K562 (cell line): ENCODE data around the gene RASIP1. TPM values are rescaled to one million over a fixed set of nuclear protein-coding genes. Genes with fewer than 3 reads are reported as not detected.
A peak's percentile ranks its signal among the peaks of the same experiment; 100 is the strongest.

Source experiments
- ATAC-seq: fragments of 200-7000 bp; cut with Tn5 transposase; 3 replicates; pipeline ENCODE4 v1.9.1; 2020; ENCODE audit warnings: moderate library complexity
- BruUV-seq: library from RNA; stranded (reverse); fragments of 400-500 nt; replicated peaks from 2 replicates; lab custom pipeline; 2021; lab: Mats Ljungman, UMichigan
- CTCF ChIA-PET: fragments of 300-600 bp; formaldehyde crosslinking; extraction: SDS; loops from one replicate; lab custom pipeline; 2021; ENCODE audit warnings: low intra/inter-chr PET ratio; lab: Yijun Ruan, JAX
- POLR2A ChIA-PET: fragments of 300-600, 350-650 bp; sonication (Branson Sonifier 250); formaldehyde crosslinking; extraction: SDS; loops from one replicate; lab custom pipeline; 2021; ENCODE audit warnings: antibody characterized with exemption, inconsistent platforms; lab: Yijun Ruan, JAX
- DNase-seq, 4 experiments: peaks; one replicate each; pipeline versions ENCODE4 v3.0.0 to v3.0.0-alpha.2; 2011 to 2018; ENCODE audit warnings: low spot score in 3 of 4, mixed read lengths in 3 of 4; ENCODE audit errors: extremely low read depth in 1 of 4
- FAIRE-seq: peaks from 2 replicates; lab custom pipeline; 2011; peaks lifted over from hg19 to GRCh38; lab: Jason Lieb, UNC
- H2AFZ ChIP-seq: 2 replicates; pipeline ENCODE4 v1.6.0; 2011; ENCODE audit warnings: low read depth, low read length, control low read depth, inconsistent platforms
- H3K27ac ChIP-seq: fragments of 200-600 bp; 3 replicates; pipeline ENCODE4 v1.8.0; 2011; ENCODE audit warnings: low read depth, mild to moderate bottlenecking, control low read depth, inconsistent platforms, low read length, moderate library complexity, mixed read lengths; ENCODE audit errors: extremely low read depth
- H3K27me3 ChIP-seq, 2 experiments: fragments of 300-600 bp in 1 of 2; 2 replicates in 1 of 2; 3 replicates in 1 of 2; pipeline versions ENCODE4 v1.6.0 to v1.8.0; 2011; ENCODE audit warnings: inconsistent platforms in 2 of 2, low read length in 2 of 2, mild to moderate bottlenecking in 1 of 2, mixed read lengths in 1 of 2, moderate library complexity in 1 of 2; ENCODE audit not compliant: control insufficient read depth in 2 of 2, insufficient read depth in 2 of 2
- H3K36me3 ChIP-seq: fragments of 300-600 bp; 3 replicates; pipeline ENCODE4 v1.8.0; 2011; ENCODE audit warnings: mild to moderate bottlenecking, low read length, inconsistent platforms; ENCODE audit not compliant: control insufficient read depth, insufficient read depth
- H3K4me1 ChIP-seq, 2 experiments: fragments of 200-600 bp in 1 of 2; replicated peaks in 1 of 2; 2 replicates in 1 of 2; 3 replicates in 1 of 2; pipeline versions ENCODE4 v1.5.1 to v1.8.0; 2011; ENCODE audit warnings: inconsistent platforms in 2 of 2, low read length in 2 of 2, mild to moderate bottlenecking in 1 of 2, mixed read lengths in 1 of 2, moderate library complexity in 1 of 2; ENCODE audit not compliant: control insufficient read depth in 2 of 2, insufficient read depth in 2 of 2
- H3K4me2 ChIP-seq: 2 replicates; pipeline ENCODE4 v1.6.1; 2011; ENCODE audit warnings: low read length, control low read depth, inconsistent platforms, mixed read lengths; ENCODE audit not compliant: insufficient read depth
- H3K4me3 ChIP-seq: fragments of 200-600 bp; sonication (generic), shearing (Covaris generic); 2 replicates; pipeline ENCODE4 v1.5.1; 2016; ENCODE audit warnings: control low read depth, inconsistent platforms
- H3K79me2 ChIP-seq: fragments of 200-600 bp; 3 replicates; pipeline ENCODE4 v1.8.0; 2011; ENCODE audit warnings: low read length, inconsistent platforms; ENCODE audit not compliant: control insufficient read depth, insufficient read depth
- H3K9ac ChIP-seq, 2 experiments: 2 replicates each; pipeline versions ENCODE4 v1.6.0 to v1.6.1; 2011; ENCODE audit warnings: low read depth in 2 of 2, low read length in 2 of 2, control low read depth in 1 of 2, inconsistent platforms in 1 of 2, mild to moderate bottlenecking in 1 of 2, mixed read lengths in 1 of 2; ENCODE audit not compliant: insufficient read depth in 1 of 2
- H3K9me1 ChIP-seq: one replicate; pipeline ENCODE4 v1.6.0; 2011; ENCODE audit warnings: inconsistent platforms, mild to moderate bottlenecking, low read length, moderate library complexity; ENCODE audit not compliant: control insufficient read depth, insufficient read depth
- H3K9me3 ChIP-seq: replicated peaks from 2 replicates; pipeline ENCODE4 v1.5.1; 2011; ENCODE audit warnings: low read depth, low read length, inconsistent platforms; ENCODE audit not compliant: control insufficient read depth, insufficient read depth
- H4K20me1 ChIP-seq: replicated peaks from 2 replicates; pipeline ENCODE4 v1.6.1; 2011; ENCODE audit warnings: low read length, inconsistent platforms, mixed read lengths; ENCODE audit not compliant: control insufficient read depth, insufficient read depth
- ARID3B ChIP-seq: fragments of 250-450 bp; sonication (Bioruptor Pico); IDR thresholded peaks from 2 replicates; pipeline ENCODE4 v1.4.0; 2020; ENCODE audit warnings: borderline replicate concordance
- ATF3 ChIP-seq, 2 experiments: fragments of 450-650 bp in 1 of 2; sonication (generic) in 1 of 2; formaldehyde crosslinking in 1 of 2; IDR thresholded peaks in 1 of 2; conservative IDR thresholded peaks in 1 of 2; 2 replicates each; pipeline versions ENCODE4 v1.6.1 to v1.8.1; 2016 to 2023; ENCODE audit warnings: mild to moderate bottlenecking in 2 of 2, moderate library complexity in 2 of 2, inconsistent platforms in 1 of 2, missing genetic modification reagents in 1 of 2
- BRD9 ChIP-seq: fragments of 450-650 bp; IDR thresholded peaks from 2 replicates; pipeline ENCODE4 v1.6.1; 2018; ENCODE audit warnings: low read depth; ENCODE audit not compliant: partially characterized antibody
- CBX3 ChIP-seq, 2 experiments: IDR thresholded peaks; 1 replicate in 1 of 2; 2 replicates in 1 of 2; pipeline ENCODE4 v1.6.1; 2012; ENCODE audit warnings: inconsistent platforms in 2 of 2, low read length in 2 of 2, borderline replicate concordance in 1 of 2, control low read depth in 1 of 2
- ELF2 ChIP-seq: fragments of 250-450 bp; sonication (Bioruptor Pico); IDR thresholded peaks from 2 replicates; pipeline ENCODE4 v1.5.0; 2021; ENCODE audit warnings: mild to moderate bottlenecking
- GTF2A2 ChIP-seq: IDR thresholded peaks from 2 replicates; pipeline ENCODE4 v1.6.1; 2016; ENCODE audit warnings: mild to moderate bottlenecking, missing genetic modification characterization, missing compliant biosample characterization
- HMGXB4 ChIP-seq: sonication (generic); formaldehyde crosslinking; IDR thresholded peaks from 2 replicates; pipeline ENCODE4 v1.8.1; 2023; ENCODE audit warnings: mild to moderate bottlenecking, missing genetic modification reagents
- KLF6 ChIP-seq: fragments of 250-450 bp; sonication (Bioruptor Pico); IDR thresholded peaks from 2 replicates; pipeline ENCODE4 v1.4.0; 2020; ENCODE audit warnings: mild to moderate bottlenecking, moderate library complexity, borderline replicate concordance
- MTA3 ChIP-seq: fragments of 450-650 bp; formaldehyde crosslinking; IDR thresholded peaks from 2 replicates; pipeline ENCODE4 v1.6.1; 2017; ENCODE audit warnings: mild to moderate bottlenecking, borderline replicate concordance
- NFXL1 ChIP-seq: fragments of 450-650 bp; formaldehyde crosslinking; IDR thresholded peaks from 2 replicates; pipeline ENCODE4 v1.4.0; 2021; ENCODE audit warnings: mild to moderate bottlenecking
- RBM39 ChIP-seq: fragments of 200-400 bp; formaldehyde crosslinking; optimal IDR thresholded peaks from 2 replicates; pipeline ENCODE3; 2018; ENCODE audit warnings: low read depth, low read length
- SUPT5H ChIP-seq: fragments of 450-650 bp; IDR thresholded peaks from 2 replicates; pipeline ENCODE4 v1.6.1; 2016
- TAF7 ChIP-seq: fragments of 450-650 bp; IDR thresholded peaks from 2 replicates; pipeline ENCODE4 v1.6.1; 2016; ENCODE audit warnings: missing genetic modification characterization, missing compliant biosample characterization
- TBP ChIP-seq: optimal IDR thresholded peaks from 2 replicates; pipeline ENCODE3; 2011; ENCODE audit warnings: low read depth, low read length, improper control_type of control experiment
- TEAD2 ChIP-seq: fragments of 450-650 bp; IDR thresholded peaks from 2 replicates; pipeline ENCODE4 v1.6.1; 2016; ENCODE audit warnings: missing genetic modification characterization, control low read depth, missing compliant biosample characterization
- ZNF224 ChIP-seq: sonication (generic); formaldehyde crosslinking; IDR thresholded peaks from 2 replicates; pipeline ENCODE4 v1.8.0; 2022; ENCODE audit warnings: mild to moderate bottlenecking, missing genetic modification reagents
- ZNF3 ChIP-seq: fragments of 250-450 bp; sonication (Bioruptor Pico); IDR thresholded peaks from 2 replicates; pipeline ENCODE4 v1.5.0; 2021; ENCODE audit warnings: mild to moderate bottlenecking, moderate library complexity
- ZNF507 ChIP-seq: conservative IDR thresholded peaks from 2 replicates; pipeline ENCODE4 v1.6.1; 2017; ENCODE audit warnings: missing genetic modification characterization, missing compliant biosample characterization
- whole genome bisulfite sequencing: fragments of 100-300 bp; shearing (Covaris generic); methylation state at CpG from one replicate; pipeline ENCODE4 v1.1.6; 2016; ENCODE audit warnings: low coverage, mixed read lengths; ENCODE audit not compliant: insufficient coverage; ENCODE audit errors: missing lambda C conversion rate; 5-methylcytosine and 5-hydroxymethylcytosine counted together
- in situ Hi-C: fragments of 300-500 bp; cut with MboI; formaldehyde crosslinking; loops from 4 replicates; pipeline ENCODE4 v1.15.0; 2018; ENCODE audit warnings: inconsistent platforms, mixed read lengths
- intact Hi-C: fragments of 100-400 bp; cut with micrococcal nuclease; formaldehyde crosslinking; loops from 2 replicates; pipeline ENCODE4 v1.14.2; 2022
- polyA plus RNA-seq, 8 experiments: library from polyadenylated mRNA; depleted of rRNA in 4 of 8; stranded (reverse) in 5 of 8; unstranded in 3 of 8; fragments of >200 nt; fragmentation: Nextera tagmentation in 2 of 8; fragmentation: Illumina TruSeq in 1 of 8; extraction: Ambion mirVana in 2 of 8; extraction: Trizol in 1 of 8; gene quantifications; 2 replicates each; pipeline versions ENCODE4 v1.2.1 to v1.2.3, GENCODE V29; 2011 to 2014; ENCODE audit warnings: inconsistent platforms in 1 of 8, missing spikeins in 1 of 8
- total RNA-seq, 7 experiments: library from RNA; depleted of rRNA in 6 of 7; stranded (reverse); fragments of >200 nt in 6 of 7; fragmentation: Illumina TruSeq in 2 of 7; extraction: Trizol in 2 of 7; gene quantifications; 2 replicates each; pipeline versions ENCODE4 v1.2.1 to v1.2.3, GENCODE V29; 2011 to 2021; ENCODE audit warnings: low replicate concordance in 1 of 7
- TF ChIP-seq, protein P1 (sequence below): sonication (generic); formaldehyde crosslinking; IDR thresholded peaks from 2 replicates; pipeline ENCODE4 v1.9.0; 2022; ENCODE audit warnings: mild to moderate bottlenecking, missing genetic modification reagents

RASIP1 gene
- total and polyA plus RNA-seq, 9 of the 15 experiments (the other 6 are each of a cell fraction or from before 2014, with no cell fraction given) = 0.20 to 4.7 (median 1.5) TPM

DNA sequence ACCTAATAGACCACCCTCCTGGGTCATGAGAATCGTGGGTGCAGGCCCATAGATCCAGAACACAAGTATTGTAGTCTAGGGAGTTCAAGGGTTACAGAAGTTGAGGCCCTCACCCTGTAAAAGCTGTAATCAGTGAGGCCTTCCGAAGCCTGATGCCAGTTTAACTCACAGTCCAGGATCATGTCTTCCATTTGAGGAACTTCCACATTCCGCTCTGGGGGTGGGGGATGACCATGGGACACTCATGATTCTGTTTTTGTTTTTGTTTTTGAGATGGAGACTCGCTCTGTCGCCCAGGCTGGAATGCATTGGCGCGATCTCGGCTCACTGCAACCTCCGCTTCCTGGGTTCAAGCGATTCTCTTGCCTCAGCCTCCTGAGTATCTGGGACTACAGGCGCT is 1.7 kb upstream of the RASIP1 start:
- ATAC-seq = no peak
- CTCF ChIA-PET = interaction anchor here (0.6 kb wide), 2 partner anchors 104 to 196 kb away, joined by 3 read pairs; no protein-coding TSS in a partner anchor
- Histone ChIP-seq H3K4me3 (peak overlapping the region; percentile 13), H3K9me1 (peaks cover 3% of the 10 kb centered on the region), H3K36me3 (no peaks in the 10 kb centered on the region), H3K9me3 (no peaks in the 10 kb centered on the region), H4K20me1 (no peaks in the 10 kb centered on the region), H3K4me1 (peaks cover 47 to 49% of the 10 kb centered on the region in 2 experiments), H3K27ac (peak overlapping the region; percentile 82), H2AFZ (peak overlapping the region; percentile 77), H3K9ac (peak overlapping the region; percentile 71 to 95), H3K79me2 (peaks cover 8% of the 10 kb centered on the region; the same call in 2 of the 3 replicates), H3K27me3 (no peaks in the 10 kb centered on the region), H3K4me2 (peak overlapping the region; percentile 89)
- WGBS = 78% methylated on average over 9 of the region's 11 CpGs
- DNase-seq = no peak
- in situ Hi-C loops (loop anchor here (5.0 kb wide), 1 partner anchor 95 kb away; the partner anchor contains the start of gene CA11), intact Hi-C loops (no loop called here)
- no peak for FAIRE-seq
- POLR2A ChIA-PET = interaction anchor here (0.6 to 0.7 kb wide), 2 partner anchors 42 to 139 kb away, joined by 3 read pairs; no protein-coding TSS in a partner anchor
- no TSS peak for BruUV-seq
- TF ChIP-seq ZNF224 (CRISPR knock-in tag) = no peak
- no peak for TF ChIP-seq HMGXB4
- no peak for TF ChIP-seq GTF2A2 (tag)
- no peak for TF ChIP-seq TEAD2 (tag)
- TF ChIP-seq KLF6 (CRISPR knock-in tag) = no peak
- no peak for TF ChIP-seq ZNF507 (tag)
- no peak for TF ChIP-seq ARID3B (CRISPR knock-in tag)
- TF ChIP-seq BRD9 = no peak
- TF ChIP-seq CBX3 (IDR thresholded peaks at IDR 0.05; ENCODE audit: borderline replicate concordance in 1 of 2, low read length in 2 of 2) = 0 out of 3 replicates have a peak, but pooled peaks of 1 of the 2 experiments have one; percentile 1
- no peak for TF ChIP-seq TAF7 (tag)
- TF ChIP-seq TBP = no peak
- TF ChIP-seq ZNF3 = no peak
- no peak for TF ChIP-seq ATF3 (IDR thresholded peaks at IDR 0.05)
- TF ChIP-seq ATF3 (CRISPR knock-in tag; conservative IDR thresholded peaks at IDR 0.05) = no peak
- no peak for TF ChIP-seq RBM39
- TF ChIP-seq ELF2 (CRISPR knock-in tag) = no peak
- TF ChIP-seq, protein P1, sequence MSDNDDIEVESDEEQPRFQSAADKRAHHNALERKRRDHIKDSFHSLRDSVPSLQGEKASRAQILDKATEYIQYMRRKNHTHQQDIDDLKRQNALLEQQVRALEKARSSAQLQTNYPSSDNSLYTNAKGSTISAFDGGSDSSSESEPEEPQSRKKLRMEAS = 0 out of 2 replicates have a peak, but pooled peaks have one; percentile 0
- TF ChIP-seq SUPT5H = no peak
- TF ChIP-seq MTA3 = no peak
- TF ChIP-seq NFXL1 (CRISPR knock-in tag) = no peak
